HepG2 (cell line): ENCODE data around the gene RPL34. TPM values are rescaled to one million over a fixed set of nuclear protein-coding genes. Genes with fewer than 3 reads are reported as not detected.

Source experiments
- ATAC-seq: fragments of 200-7000 bp; cut with Tn5 transposase; 3 replicates; pipeline ENCODE4 v1.9.1; 2020; ENCODE audit warnings: mild to moderate bottlenecking, moderate library complexity
- BruUV-seq: library from RNA; stranded (reverse); fragments of 400-500 nt; replicated peaks from 2 replicates; lab custom pipeline; 2021; lab: Mats Ljungman, UMichigan
- CTCF ChIA-PET: fragments of 300-600 bp; formaldehyde crosslinking; extraction: SDS; loops from one replicate; lab custom pipeline; 2021; ENCODE audit warnings: low total read pairs, inconsistent platforms, low intra/inter-chr PET ratio; lab: Yijun Ruan, JAX
- POLR2A ChIA-PET: fragments of 350-600 bp; sonication (Branson Sonifier 250); formaldehyde crosslinking; loops from one replicate; lab custom pipeline; 2020; ENCODE audit warnings: antibody characterized with exemption, inconsistent platforms; lab: Yijun Ruan, JAX
- DNase-seq: peaks from one replicate; pipeline ENCODE4 v3.0.0-alpha.2; 2015; ENCODE audit warnings: low spot score
- FAIRE-seq: peaks from 3 replicates; lab custom pipeline; 2011; peaks lifted over from hg19 to GRCh38; lab: Jason Lieb, UNC
- H2AFZ ChIP-seq: one replicate; pipeline ENCODE4 v1.6.1; 2011; ENCODE audit warnings: low read length, inconsistent platforms
- H3K27ac ChIP-seq: fragments of 300-600 bp; 3 replicates; pipeline ENCODE4 v1.8.0; 2011; ENCODE audit warnings: mixed run types, mild to moderate bottlenecking, mixed read lengths, low read length, inconsistent platforms; ENCODE audit not compliant: insufficient read depth; ENCODE audit errors: extremely low read length
- H3K27me3 ChIP-seq, 2 experiments: fragments of 200-600 bp in 1 of 2; 2 replicates in 1 of 2; 3 replicates in 1 of 2; pipeline versions ENCODE4 v1.6.0 to v1.8.0; 2011; ENCODE audit warnings: low read length in 2 of 2, mild to moderate bottlenecking in 2 of 2, moderate library complexity in 2 of 2, inconsistent platforms in 1 of 2; ENCODE audit not compliant: insufficient read depth in 2 of 2, control insufficient read depth in 1 of 2
- H3K36me3 ChIP-seq, 2 experiments: fragments of 200-600 bp in 1 of 2; replicated peaks in 1 of 2; 2 replicates in 1 of 2; 3 replicates in 1 of 2; pipeline versions ENCODE4 v1.5.1 to v1.8.0; 2011; ENCODE audit warnings: low read length in 2 of 2, inconsistent platforms in 1 of 2; ENCODE audit not compliant: insufficient read depth in 2 of 2, control insufficient read depth in 1 of 2
- H3K4me1 ChIP-seq: 2 replicates; pipeline ENCODE4 v1.5.1; 2012; ENCODE audit warnings: low read length, inconsistent platforms; ENCODE audit not compliant: insufficient read depth
- H3K4me2 ChIP-seq: 2 replicates; pipeline ENCODE4 v1.6.0; 2011; ENCODE audit warnings: low read depth, low read length, inconsistent platforms
- H3K4me3 ChIP-seq, 3 experiments: fragments of 200-600 bp in 1 of 3; sonication (generic), shearing (Covaris generic) in 1 of 3; replicated peaks in 1 of 3; 2 replicates each; pipeline ENCODE4 v1.5.1; 2011 to 2016; ENCODE audit warnings: low read length in 3 of 3, inconsistent platforms in 2 of 3, low read depth in 2 of 3, mild to moderate bottlenecking in 2 of 3, control low read depth in 1 of 3, mixed read lengths in 1 of 3; ENCODE audit not compliant: insufficient read depth in 1 of 3
- H3K79me2 ChIP-seq: one replicate; pipeline ENCODE4 v1.6.1; 2011; ENCODE audit warnings: low read length, inconsistent platforms; ENCODE audit not compliant: insufficient read depth
- H3K9ac ChIP-seq: 2 replicates; pipeline ENCODE4 v1.6.0; 2011; ENCODE audit warnings: mild to moderate bottlenecking, low read depth, low read length, inconsistent platforms; ENCODE audit not compliant: insufficient read depth
- H3K9me3 ChIP-seq: 2 replicates; pipeline ENCODE4 v1.5.1; 2012; ENCODE audit warnings: mild to moderate bottlenecking, low read length
- H4K20me1 ChIP-seq: 2 replicates; pipeline ENCODE4 v1.6.0; 2011; ENCODE audit warnings: inconsistent platforms, mild to moderate bottlenecking, low read length, moderate library complexity; ENCODE audit not compliant: insufficient read depth
- CREBL2 ChIP-seq: sonication (generic); formaldehyde crosslinking; IDR thresholded peaks from 2 replicates; pipeline ENCODE4 v1.8.1; 2023; ENCODE audit warnings: missing genetic modification reagents, mild to moderate bottlenecking, borderline replicate concordance
- GLMP ChIP-seq: sonication (generic); formaldehyde crosslinking; IDR thresholded peaks from 2 replicates; pipeline ENCODE4 v1.9.0; 2021; ENCODE audit warnings: missing genetic modification reagents, mild to moderate bottlenecking, borderline replicate concordance
- GTF3A ChIP-seq: sonication (generic); formaldehyde crosslinking; conservative IDR thresholded peaks from 2 replicates; pipeline ENCODE4 v1.4.0; 2020; ENCODE audit warnings: mild to moderate bottlenecking, missing genetic modification reagents
- JDP2 ChIP-seq: sonication (generic); formaldehyde crosslinking; IDR thresholded peaks from 2 replicates; pipeline ENCODE4 v1.8.1; 2022; ENCODE audit warnings: missing genetic modification reagents, borderline replicate concordance
- KDM3A ChIP-seq: IDR thresholded peaks from 2 replicates; pipeline ENCODE4 v1.6.1; 2018; ENCODE audit warnings: low read depth, missing compliant biosample characterization
- NCOA2 ChIP-seq: sonication (generic); formaldehyde crosslinking; IDR thresholded peaks from 2 replicates; pipeline ENCODE4 v1.8.0; 2022; ENCODE audit warnings: inconsistent platforms
- NR3C1 ChIP-seq: sonication (generic); formaldehyde crosslinking; IDR thresholded peaks from 2 replicates; pipeline ENCODE4 v1.4.0; 2020; ENCODE audit warnings: missing genetic modification reagents
- THRA ChIP-seq: sonication (generic); formaldehyde crosslinking; IDR thresholded peaks from 2 replicates; pipeline ENCODE4 v1.4.0; 2020; ENCODE audit warnings: missing genetic modification reagents, borderline replicate concordance
- TP53 ChIP-seq: sonication (generic); formaldehyde crosslinking; conservative IDR thresholded peaks from 2 replicates; pipeline ENCODE4 v1.4.0; 2020; ENCODE audit warnings: missing genetic modification reagents
- ZHX2 ChIP-seq, 2 experiments: sonication (generic) in 1 of 2; formaldehyde crosslinking in 1 of 2; IDR thresholded peaks; 2 replicates each; pipeline versions ENCODE4 v1.6.1 to v1.9.0; 2014 to 2022; ENCODE audit warnings: antibody characterized with exemption in 1 of 2, borderline replicate concordance in 1 of 2, inconsistent platforms in 1 of 2, low read depth in 1 of 2, missing genetic modification reagents in 1 of 2
- ZMYM2 ChIP-seq: sonication (generic); formaldehyde crosslinking; IDR thresholded peaks from 2 replicates; pipeline ENCODE4 v1.8.0; 2022; ENCODE audit warnings: mild to moderate bottlenecking, missing genetic modification reagents
- ZMYM3 ChIP-seq: sonication (generic); formaldehyde crosslinking; IDR thresholded peaks from 2 replicates; pipeline ENCODE4 v1.5.1; 2020; ENCODE audit warnings: mild to moderate bottlenecking, missing genetic modification reagents
- ZNF274 ChIP-seq: sonication (generic); formaldehyde crosslinking; IDR thresholded peaks from 2 replicates; pipeline ENCODE4 v1.5.1; 2020; ENCODE audit warnings: mild to moderate bottlenecking, missing genetic modification reagents
- ZNF451 ChIP-seq: sonication (generic); formaldehyde crosslinking; IDR thresholded peaks from 2 replicates; pipeline ENCODE4 v1.5.0; 2020; ENCODE audit warnings: mild to moderate bottlenecking, missing genetic modification reagents
- ZNF570 ChIP-seq: sonication (generic); formaldehyde crosslinking; IDR thresholded peaks from 2 replicates; pipeline ENCODE4 v1.4.0; 2020; ENCODE audit warnings: mild to moderate bottlenecking, missing genetic modification reagents, borderline replicate concordance
- ZNF724P ChIP-seq: sonication (generic); formaldehyde crosslinking; IDR thresholded peaks from 2 replicates; pipeline ENCODE4 v1.8.0; 2022; ENCODE audit warnings: missing genetic modification reagents, borderline replicate concordance
- ZNF772 ChIP-seq: sonication (generic); formaldehyde crosslinking; IDR thresholded peaks from 2 replicates; pipeline ENCODE4 v1.5.0; 2020; ENCODE audit warnings: mild to moderate bottlenecking, missing genetic modification reagents
- whole genome bisulfite sequencing: methylation state at CpG from one replicate; pipeline ENCODE4 v1.1.6; 2017; ENCODE audit warnings: low lambda C conversion rate; 5-methylcytosine and 5-hydroxymethylcytosine counted together
- in situ Hi-C: cut with HindIII; loops from 2 replicates; pipeline ENCODE4 v1.10.0; 2017; ENCODE audit warnings: low pct_unique_long_range_greater_than_20kb; ENCODE audit not compliant: extremely low pct_ligation_motif_present
- intact Hi-C: fragments of 100-400 bp; cut with micrococcal nuclease; formaldehyde crosslinking; loops from one replicate; pipeline ENCODE4 v1.10.0; 2022; ENCODE audit not compliant: unreplicated experiment
- polyA plus RNA-seq, 8 experiments: library from polyadenylated mRNA; depleted of rRNA in 3 of 8; stranded (reverse) in 7 of 8; unstranded in 1 of 8; fragments of >200 nt; fragmentation: Illumina TruSeq in 4 of 8; extraction: Trizol in 4 of 8; gene quantifications; 2 replicates each; pipeline versions ENCODE4 v1.2.1 to v1.2.3, GENCODE V29; 2011 to 2016; ENCODE audit warnings: low read depth in 4 of 8, missing spikeins in 1 of 8, mixed read lengths in 1 of 8; ENCODE audit not compliant: insufficient read depth in 1 of 8
- total RNA-seq, 5 experiments: library from RNA; depleted of rRNA; stranded (reverse); fragments of >200 nt; fragmentation: Illumina TruSeq; extraction: Trizol; gene quantifications; 2 replicates each; pipeline ENCODE4 v1.2.3, GENCODE V29; 2016; ENCODE audit warnings: low read depth in 1 of 5

RPL34 gene
- total and polyA plus RNA-seq, 2 of the 13 experiments (the other 11 are each of a cell fraction or from before 2014, with no cell fraction given): 2,235 to 3,985 TPM

GRCh38 chr4:108602163-108602562 is 18.2 kb upstream of the RPL34 start:
- Histone ChIP-seq H3K4me3 (no peak overlapping the region), H3K9ac (no peak overlapping the region), H2AFZ (no peak overlapping the region), H3K79me2 (no peaks in the 10 kb centered on the region), H3K4me1 (no peaks in the 10 kb centered on the region), H3K27me3 (no peaks in the 10 kb centered on the region), H4K20me1 (no peaks in the 10 kb centered on the region), H3K36me3 (no peaks in the 10 kb centered on the region), H3K4me2 (no peak overlapping the region), H3K9me3 (no peaks in the 10 kb centered on the region), H3K27ac (no peak overlapping the region)
- ChIA-PET CTCF (no interaction called here), POLR2A (interaction anchor here (0.6 kb wide), 1 partner anchor 54 kb away, joined by 3 read pairs; no protein-coding TSS in a partner anchor)
- FAIRE-seq: no peak
- in situ Hi-C loops (no loop called here), intact Hi-C loops (no loop called here)
- no peak for DNase-seq
- BruUV-seq: no TSS peak
- no peak for ATAC-seq
- WGBS: 37% methylated on average over 3 of the region's 3 CpGs
- no peak for TF ChIP-seq ZHX2 (IDR thresholded peaks at IDR 0.05; ENCODE audit: low read depth)
- TF ChIP-seq ZHX2 (CRISPR knock-in tag; IDR thresholded peaks at IDR 0.05; ENCODE audit: borderline replicate concordance): no peak
- TF ChIP-seq ZNF724P (CRISPR knock-in tag): no peak
- no peak for TF ChIP-seq GLMP (CRISPR knock-in tag)
- no peak for TF ChIP-seq ZNF570 (CRISPR knock-in tag)
- no peak for TF ChIP-seq GTF3A (CRISPR knock-in tag)
- TF ChIP-seq ZNF451 (CRISPR knock-in tag): no peak
- no peak for TF ChIP-seq KDM3A (CRISPR knock-in tag)
- no peak for TF ChIP-seq ZNF274 (CRISPR knock-in tag)
- no peak for TF ChIP-seq ZMYM2
- no peak for TF ChIP-seq NCOA2 (CRISPR knock-in tag)
- TF ChIP-seq CREBL2: no peak
- TF ChIP-seq JDP2 (CRISPR knock-in tag): no peak
- TF ChIP-seq ZNF772 (CRISPR knock-in tag): no peak
- no peak for TF ChIP-seq ZMYM3 (CRISPR knock-in tag)
- no peak for TF ChIP-seq NR3C1 (CRISPR knock-in tag)
- no peak for TF ChIP-seq THRA (CRISPR knock-in tag)
- no peak for TF ChIP-seq TP53 (CRISPR knock-in tag)
